ENCODE measurements around the gene FRY.
"Not testable (repeated sequence)": the region's sequence is repeated elsewhere in the genome, so short reads cannot be mapped to it uniquely, and the experiment has no call there.

Gene FRY

DNA sequence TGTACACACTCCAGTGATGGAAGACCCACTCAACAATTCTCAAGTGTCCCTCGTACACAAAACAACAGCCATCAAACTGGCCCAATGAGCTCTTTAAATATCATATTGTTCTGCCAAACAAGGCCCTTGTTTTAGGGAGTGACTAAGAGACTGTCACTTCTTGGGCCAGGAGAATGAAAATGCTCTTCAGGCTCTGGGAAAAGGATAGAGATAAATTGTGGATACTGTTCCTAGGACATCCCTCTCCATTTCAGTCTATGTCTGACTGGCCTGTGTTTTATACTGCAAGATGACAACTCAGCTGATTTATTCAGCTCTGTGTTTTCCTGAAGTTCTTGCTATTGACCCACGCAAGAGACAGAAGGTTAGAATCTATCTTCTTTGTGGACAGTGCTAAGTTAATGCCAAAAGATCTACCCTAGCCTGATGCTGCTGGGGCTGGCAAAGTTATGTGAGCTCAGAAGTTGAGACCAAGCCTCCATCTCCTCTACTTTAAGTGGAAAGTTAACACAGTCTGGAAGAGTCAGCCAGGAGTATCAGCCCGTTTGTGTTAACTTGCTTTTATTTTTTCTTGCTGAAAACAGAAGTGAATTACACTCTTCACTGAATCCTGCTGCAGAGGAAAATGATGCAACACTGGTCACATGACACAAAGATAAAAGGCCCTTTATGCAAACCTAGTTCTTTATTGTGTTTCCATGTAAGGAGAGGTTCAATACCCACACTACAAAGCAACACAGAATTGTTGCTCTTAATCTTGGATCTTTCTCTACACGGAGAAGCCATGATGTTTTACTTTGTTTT lies 14.6 kb downstream of the FRY start:
- Mint-ChIP-seq H3K27me3 (peaks cover 7% of the 10 kb centered on the region), H3K4me3 (peak overlapping the region; percentile 23), H3K27ac (peak overlapping the region; percentile 76), H3K9me3 (no peaks in the 10 kb centered on the region), H3K4me1 (peaks cover 18% of the 10 kb centered on the region), H3K36me3 (no peaks in the 10 kb centered on the region)

DNA sequence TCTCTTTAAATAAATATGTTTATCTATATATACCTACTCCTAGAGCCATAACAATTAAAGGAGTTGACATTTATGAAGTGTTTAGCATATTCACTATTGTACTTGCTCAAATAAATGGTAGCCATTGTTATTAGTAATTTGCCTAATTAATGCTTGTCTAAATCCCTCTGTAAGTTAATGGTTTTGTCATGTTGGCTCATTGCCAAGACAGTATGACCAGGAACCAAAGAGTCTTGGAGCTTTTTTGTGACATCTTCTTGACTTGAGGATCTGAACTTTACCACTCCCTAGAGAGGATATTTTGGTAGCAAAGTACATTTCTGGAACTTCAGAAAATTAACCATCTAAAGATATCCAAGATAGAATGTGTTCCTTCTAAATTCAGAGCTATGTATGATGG lies 15.5 kb downstream of the FRY start:
- H3K4me3 Mint-ChIP-seq, result no peak overlapping the region
- peaks cover 18% of the 10 kb centered on the region for H3K4me1 Mint-ChIP-seq

DNA sequence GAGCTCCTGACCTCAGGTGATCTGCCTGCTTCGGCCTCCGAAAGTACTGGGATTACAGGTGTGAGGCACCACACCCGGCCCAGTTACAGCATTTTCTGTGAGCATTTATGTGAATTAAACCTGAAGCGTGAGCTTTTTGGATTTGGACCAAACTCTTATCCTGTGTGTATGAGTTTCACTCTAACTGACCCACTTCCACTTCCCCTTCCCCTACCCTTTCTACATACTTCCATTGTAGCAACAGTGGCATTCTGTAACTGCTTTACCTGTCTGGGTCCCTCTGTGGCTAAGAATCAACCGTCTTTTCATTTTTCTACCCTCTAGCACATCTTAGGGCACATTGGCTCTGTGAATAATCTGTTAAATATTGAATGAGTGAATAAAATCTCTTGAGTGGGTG lies 16.2 kb downstream of the FRY start:
- Mint-ChIP-seq H3K27ac (peak overlapping the region; percentile 63), H3K4me1 (peaks cover 15% of the 10 kb centered on the region), H3K9me3 (no peaks in the 10 kb centered on the region), H3K4me3 (no peak overlapping the region), H3K27me3 (peaks cover 7% of the 10 kb centered on the region), H3K36me3 (no peaks in the 10 kb centered on the region)

More for the DNA sequence above, 15.5 kb downstream of the FRY start:
- no peak overlapping the region for H3K27ac Mint-ChIP-seq
- no peaks in the 10 kb centered on the region for H3K36me3 Mint-ChIP-seq
- no peaks in the 10 kb centered on the region for H3K9me3 Mint-ChIP-seq
- peaks cover 7% of the 10 kb centered on the region for H3K27me3 Mint-ChIP-seq

GRCh38 chr13:32048816-32049215 lies 17.2 kb downstream of the FRY start:
- Mint-ChIP-seq H3K4me1 (peaks cover 13% of the 10 kb centered on the region), H3K27me3 (peaks cover 7% of the 10 kb centered on the region), H3K9me3 (no peaks in the 10 kb centered on the region), H3K27ac (no peak overlapping the region), H3K4me3 (no peak overlapping the region), H3K36me3 (no peaks in the 10 kb centered on the region)

- peaks cover 7% of the 10 kb centered on the region for H3K27me3 Mint-ChIP-seq
- peaks cover 12% of the 10 kb centered on the region for H3K4me1 Mint-ChIP-seq
- no peaks in the 10 kb centered on the region for H3K36me3 Mint-ChIP-seq
- no peak overlapping the region for H3K27ac Mint-ChIP-seq
- no peak overlapping the region for H3K4me3 Mint-ChIP-seq
- H3K9me3 Mint-ChIP-seq, result no peaks in the 10 kb centered on the region
Measured at GRCh38 chr13:32051156-32051555, 19.6 kb downstream of the FRY start.

GRCh38 chr13:32056316-32056715 lies 24.7 kb downstream of the FRY start:
- Mint-ChIP-seq H3K27me3 (no peaks in the 10 kb centered on the region), H3K27ac (no peak overlapping the region), H3K4me1 (no peaks in the 10 kb centered on the region), H3K9me3 (no peaks in the 10 kb centered on the region), H3K4me3 (no peak overlapping the region), H3K36me3 (no peaks in the 10 kb centered on the region)

DNA sequence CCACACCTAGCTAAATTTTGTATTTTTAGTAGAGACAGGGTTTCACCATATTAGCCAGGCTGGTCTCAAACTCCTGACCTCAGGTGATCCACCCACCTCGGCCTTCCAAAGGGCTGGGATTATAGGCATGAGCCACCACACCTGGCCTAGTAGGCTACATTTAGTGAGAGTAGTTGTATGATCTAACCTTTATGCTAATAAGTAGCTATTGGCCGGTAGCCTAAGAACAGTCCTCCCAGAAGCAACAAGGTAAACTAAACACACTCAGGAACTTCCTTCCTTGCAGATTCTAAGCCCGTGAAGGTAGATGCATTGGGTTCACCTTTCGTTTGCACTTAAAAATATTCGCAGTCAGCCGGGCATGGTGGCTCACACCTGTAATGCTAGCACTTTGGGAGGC lies 25.8 kb downstream of the FRY start:
- H3K9me3 Mint-ChIP-seq, H3K4me1 Mint-ChIP-seq, H3K27me3 Mint-ChIP-seq, H3K4me3 Mint-ChIP-seq, H3K27ac Mint-ChIP-seq, H3K36me3 Mint-ChIP-seq: not testable (repeated sequence)

GRCh38 chr13:32059511-32059984 lies 28.0 kb downstream of the FRY start:
- no peaks in the 10 kb centered on the region for H3K4me1 Mint-ChIP-seq
- no peaks in the 10 kb centered on the region for H3K36me3 Mint-ChIP-seq
- no peak overlapping the region for H3K27ac Mint-ChIP-seq
- no peaks in the 10 kb centered on the region for H3K9me3 Mint-ChIP-seq
- no peaks in the 10 kb centered on the region for H3K27me3 Mint-ChIP-seq
- H3K4me3 Mint-ChIP-seq, result no peak overlapping the region

DNA sequence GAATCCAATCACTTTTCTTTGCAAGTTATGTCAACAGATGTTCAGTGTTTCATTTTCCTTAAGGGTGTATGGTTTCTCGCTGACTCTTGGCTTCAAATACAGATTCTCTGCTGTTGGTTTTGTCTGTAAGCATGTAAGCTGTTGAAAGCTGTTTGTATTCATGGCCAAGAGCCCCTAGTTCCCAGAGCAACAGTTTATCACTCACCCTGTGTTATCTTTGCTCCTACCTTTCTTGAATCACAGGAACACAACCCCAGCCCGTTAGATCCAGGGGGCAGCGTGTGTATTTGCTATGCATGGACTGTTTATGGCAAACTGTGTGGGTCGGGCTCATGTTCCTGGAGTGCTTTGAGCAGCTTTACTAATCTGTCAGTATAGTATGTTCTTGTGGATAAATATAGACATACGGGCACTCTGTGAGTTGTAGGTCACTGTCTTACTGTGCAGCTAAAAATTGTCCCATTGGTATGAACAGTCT lies 28.9 kb downstream of the FRY start:
- no peak overlapping the region for H3K27ac Mint-ChIP-seq
- no peaks in the 10 kb centered on the region for H3K9me3 Mint-ChIP-seq
- H3K36me3 Mint-ChIP-seq, result no peaks in the 10 kb centered on the region
- no peak overlapping the region for H3K4me3 Mint-ChIP-seq
- no peaks in the 10 kb centered on the region for H3K27me3 Mint-ChIP-seq
- H3K4me1 Mint-ChIP-seq, result no peaks in the 10 kb centered on the region

- Mint-ChIP-seq H3K9me3 (no peaks in the 10 kb centered on the region), H3K36me3 (peaks cover 1% of the 10 kb centered on the region)
Measured at GRCh38 chr13:32063619-32064233, 32.2 kb downstream of the FRY start.

GRCh38 chr13:32067149-32067961 lies 35.8 kb downstream of the FRY start:
- H3K4me1 Mint-ChIP-seq, result no peaks in the 10 kb centered on the region
- H3K9me3 Mint-ChIP-seq, result peaks cover 5% of the 10 kb centered on the region
- H3K4me3 Mint-ChIP-seq, result no peak overlapping the region
- H3K27me3 Mint-ChIP-seq, result no peaks in the 10 kb centered on the region
- H3K36me3 Mint-ChIP-seq, result peaks cover 3% of the 10 kb centered on the region
- no peak overlapping the region for H3K27ac Mint-ChIP-seq

More at GRCh38 chr13:32063619-32064233, 32.2 kb downstream of the FRY start:
- Mint-ChIP-seq H3K4me1 (no peaks in the 10 kb centered on the region), H3K4me3 (no peak overlapping the region), H3K27me3 (no peaks in the 10 kb centered on the region), H3K27ac (no peak overlapping the region)

DNA sequence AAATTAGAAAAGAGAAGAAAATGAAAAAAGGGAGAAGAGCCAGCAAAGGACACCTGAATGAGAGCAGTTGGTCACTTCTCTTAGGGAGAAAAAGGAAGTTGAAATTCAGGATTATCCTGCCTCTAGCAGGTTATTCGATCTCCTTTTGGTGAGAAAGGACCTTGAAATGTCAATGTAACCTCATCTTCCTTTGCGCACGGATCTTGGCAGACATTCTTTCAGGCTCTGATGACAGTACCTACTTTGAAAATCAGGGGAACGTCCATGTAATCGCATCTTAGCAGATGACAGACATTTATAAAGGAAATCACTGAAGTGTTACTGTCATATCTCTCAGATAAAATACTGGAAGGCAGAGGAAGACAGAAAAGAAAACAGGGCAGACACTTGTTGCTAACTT lies 36.7 kb downstream of the FRY start:
- H3K4me1 Mint-ChIP-seq, result no peaks in the 10 kb centered on the region
- no peak overlapping the region for H3K4me3 Mint-ChIP-seq
- no peaks in the 10 kb centered on the region for H3K27me3 Mint-ChIP-seq
- peaks cover 3% of the 10 kb centered on the region for H3K36me3 Mint-ChIP-seq
- peaks cover 5% of the 10 kb centered on the region for H3K9me3 Mint-ChIP-seq
- no peak overlapping the region for H3K27ac Mint-ChIP-seq

- Mint-ChIP-seq H3K36me3 (peaks cover 3% of the 10 kb centered on the region), H3K4me1 (no peaks in the 10 kb centered on the region), H3K9me3 (peaks cover 5% of the 10 kb centered on the region), H3K27me3 (peaks cover 1% of the 10 kb centered on the region), H3K27ac (no peak overlapping the region), H3K4me3 (no peak overlapping the region)
Measured at GRCh38 chr13:32073180-32073864, 41.7 kb downstream of the FRY start.

- H3K27ac Mint-ChIP-seq, result no peak overlapping the region
- peaks cover 2% of the 10 kb centered on the region for H3K9me3 Mint-ChIP-seq
- H3K27me3 Mint-ChIP-seq, result peaks cover 1% of the 10 kb centered on the region
- peaks cover 2% of the 10 kb centered on the region for H3K36me3 Mint-ChIP-seq
- H3K4me1 Mint-ChIP-seq, result peaks cover 3% of the 10 kb centered on the region
- no peak overlapping the region for H3K4me3 Mint-ChIP-seq
Measured at GRCh38 chr13:32075170-32075851, 43.7 kb downstream of the FRY start.

- Mint-ChIP-seq H3K9me3 (no peaks in the 10 kb centered on the region), H3K27ac (peak overlapping the region; percentile 79), H3K27me3 (no peaks in the 10 kb centered on the region), H3K4me3 (no peak overlapping the region), H3K36me3 (no peaks in the 10 kb centered on the region), H3K4me1 (peaks cover 3% of the 10 kb centered on the region)
Measured at GRCh38 chr13:32079587-32079986, 48.0 kb downstream of the FRY start.
